GM19328 (cell line): Measurements from ENCODE around the gene ZNF200.
"Not testable (repeated sequence)": the region's sequence is repeated elsewhere in the genome, so short reads cannot be mapped to it uniquely, and the experiment has no call there.

ENCODE experiments used
- ATAC-seq: cut with Tn5 transposase; IDR thresholded peaks from one replicate; pipeline ENCODE4 v1.9.1; 2021; ENCODE audit warnings: mild to moderate bottlenecking, moderate library complexity; ENCODE audit not compliant: unreplicated experiment

ZNF200 gene

GRCh38 chr16:3254309-3254708 lies 19.4 kb upstream of the ZNF200 start:
- ATAC-seq, result no peak

- ATAC-seq, result no peak
Measured at GRCh38 chr16:3252967-3253366, 18.0 kb upstream of the ZNF200 start.

GRCh38 chr16:3249451-3249850 lies 14.5 kb upstream of the ZNF200 start:
- ATAC-seq, result no peak

- ATAC-seq, result no peak
Measured at GRCh38 chr16:3249020-3249419, 14.1 kb upstream of the ZNF200 start.

DNA sequence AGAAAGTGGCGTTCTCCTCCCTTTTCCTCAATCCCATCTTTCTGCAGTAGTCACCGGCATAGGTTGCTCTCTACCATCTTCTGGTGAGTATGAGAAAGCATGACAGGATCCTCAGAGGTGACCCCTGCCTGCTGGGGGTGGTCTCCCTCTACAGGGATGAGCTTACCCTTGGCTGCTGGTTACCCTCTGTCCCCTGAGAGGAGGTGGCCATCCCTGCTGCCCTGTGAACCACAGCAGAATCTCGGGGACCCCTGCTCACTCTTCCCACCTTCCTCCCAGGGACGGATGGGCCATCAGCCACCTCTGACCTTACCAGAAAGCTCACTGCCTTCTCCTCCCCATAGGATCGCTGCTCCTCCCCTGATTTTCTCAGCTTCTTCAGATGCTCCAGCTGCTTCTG lies 13.6 kb upstream of the ZNF200 start:
- ATAC-seq, result no peak

GRCh38 chr16:3246876-3247275 lies 11.9 kb upstream of the ZNF200 start:
- no peak for ATAC-seq

GRCh38 chr16:3246002-3246401 lies 11.0 kb upstream of the ZNF200 start:
- no peak for ATAC-seq

GRCh38 chr16:3243882-3244281 lies 8.9 kb upstream of the ZNF200 start:
- no peak for ATAC-seq

DNA sequence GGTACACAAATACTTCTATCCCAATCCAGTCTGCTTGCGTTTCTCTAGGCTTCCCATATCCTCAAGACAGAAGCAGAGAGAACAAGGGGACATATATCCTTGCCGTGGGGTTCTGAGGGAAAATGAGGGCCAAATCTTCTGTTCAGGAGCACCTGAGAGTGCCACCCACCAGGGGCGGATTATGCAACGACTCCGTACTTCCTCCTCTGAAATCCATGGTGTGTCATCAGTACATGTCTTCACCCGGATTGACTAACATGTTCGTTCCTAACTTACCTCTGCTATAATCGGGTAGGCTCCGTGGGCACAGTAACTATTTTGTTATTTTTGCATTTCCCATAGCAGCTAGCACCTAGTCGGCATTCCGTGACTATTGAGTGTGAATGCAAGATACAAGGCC lies 7.8 kb upstream of the ZNF200 start:
- no peak for ATAC-seq

GRCh38 chr16:3241761-3242160 lies 6.8 kb upstream of the ZNF200 start:
- no peak for ATAC-seq

GRCh38 chr16:3235856-3236669 lies 1.1 kb upstream of the ZNF200 start:
- no peak for ATAC-seq

DNA sequence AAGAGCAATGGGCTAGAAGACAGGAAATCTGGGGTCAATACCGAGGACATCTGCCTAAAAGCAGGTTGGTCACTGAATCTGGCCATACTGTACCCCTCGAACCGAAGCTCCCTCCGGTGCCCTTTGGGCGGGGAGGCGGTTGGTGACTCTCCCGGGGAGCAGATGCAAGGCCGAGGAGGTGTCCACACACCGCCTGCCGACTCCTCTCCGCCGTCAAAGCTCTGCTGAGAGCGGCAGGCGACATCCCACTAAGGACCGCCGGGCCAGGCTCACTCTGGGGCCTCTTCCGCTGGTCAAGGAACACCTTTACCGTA lies 458 bp downstream of the ZNF200 start:
- ATAC-seq, result no peak

DNA sequence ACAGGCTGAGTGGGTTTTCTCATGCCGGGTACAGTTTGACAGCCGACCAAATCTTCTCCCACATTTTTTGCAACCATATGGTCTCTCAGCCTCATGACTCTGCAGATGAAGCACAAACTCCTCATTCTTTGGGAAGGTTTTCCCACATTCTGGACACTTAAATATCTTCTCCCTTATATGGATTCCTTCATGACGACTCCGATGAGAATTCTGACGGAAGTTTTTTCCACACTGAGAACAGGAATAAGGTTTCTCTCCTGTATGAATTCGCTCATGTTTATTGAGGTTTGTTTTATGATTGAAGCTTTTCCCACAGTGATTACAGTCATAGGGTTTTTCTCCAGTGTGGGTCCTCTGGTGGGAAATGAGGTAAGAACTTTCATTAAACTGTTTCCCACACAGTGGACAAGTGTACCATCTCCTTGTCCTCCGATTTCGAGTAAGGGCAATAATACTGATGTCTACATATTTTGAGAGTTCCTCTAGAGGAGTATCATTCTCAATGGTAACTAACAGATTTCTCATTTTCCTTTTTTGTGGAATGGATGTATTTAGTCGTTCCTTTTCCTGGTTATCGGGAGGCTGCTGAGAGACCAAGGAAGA lies 10.9 kb downstream of the ZNF200 start:
- no peak for ATAC-seq

- no peak for ATAC-seq
Measured at GRCh38 chr16:3220839-3221238, 14.1 kb downstream of the ZNF200 start.

GRCh38 chr16:3216263-3216640 lies 18.7 kb downstream of the ZNF200 start:
- no peak for ATAC-seq

- ATAC-seq, result no peak
Measured at GRCh38 chr16:3215601-3216262, 19.2 kb downstream of the ZNF200 start.

DNA sequence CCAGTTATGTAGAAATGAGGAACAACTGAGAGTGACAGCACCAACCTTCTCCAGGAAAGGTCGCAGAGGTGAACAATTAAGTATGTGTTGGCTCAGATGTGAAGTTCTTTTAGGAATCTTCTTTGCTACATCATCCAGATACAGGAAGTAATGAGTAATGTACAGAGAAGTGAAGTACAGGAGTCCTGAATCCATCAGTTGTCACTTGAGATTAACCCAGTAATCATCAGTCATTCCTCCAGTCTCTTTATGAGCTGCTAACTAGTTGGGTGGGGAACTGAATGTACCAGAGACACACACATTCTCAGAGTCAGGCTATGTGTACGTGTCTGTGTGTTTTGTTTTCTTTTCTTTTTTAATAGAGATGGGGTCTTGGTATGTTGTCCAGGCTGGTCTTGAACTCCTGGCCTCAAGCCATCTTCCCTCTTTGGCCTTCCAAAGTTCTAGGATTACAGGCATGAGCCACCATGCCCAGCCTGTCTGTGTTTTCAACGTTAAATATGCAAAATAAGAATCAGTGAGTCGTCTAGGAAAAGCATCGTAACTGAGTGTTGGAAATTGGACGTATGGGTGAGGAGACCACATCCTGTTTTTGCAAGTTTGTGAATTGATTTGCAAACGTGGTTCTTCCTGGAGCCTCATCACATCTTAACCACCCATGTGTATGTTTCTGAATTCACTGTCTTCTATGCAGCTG lies 19.9 kb downstream of the ZNF200 start:
- ATAC-seq, result no peak

DNA sequence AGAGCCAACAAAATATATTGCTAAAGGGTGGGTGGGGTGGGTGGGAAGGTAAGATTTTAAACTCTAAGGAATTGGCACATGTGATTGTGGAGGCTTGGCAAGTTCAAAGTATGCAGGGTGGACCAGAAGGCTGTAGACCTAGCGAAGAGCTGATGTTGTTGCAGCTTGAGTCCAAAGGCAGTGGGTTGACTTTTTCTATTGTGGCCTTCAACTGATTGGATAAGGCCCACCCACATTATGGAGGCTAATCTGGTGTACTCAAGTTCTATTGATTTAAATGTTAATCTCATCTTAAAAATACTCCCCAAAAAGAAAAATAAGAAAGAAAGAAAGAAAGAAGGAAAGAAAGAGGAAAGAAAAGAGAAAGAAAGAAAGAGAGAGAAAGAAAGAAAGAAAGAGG lies 22.4 kb downstream of the ZNF200 start:
- no peak for ATAC-seq

DNA sequence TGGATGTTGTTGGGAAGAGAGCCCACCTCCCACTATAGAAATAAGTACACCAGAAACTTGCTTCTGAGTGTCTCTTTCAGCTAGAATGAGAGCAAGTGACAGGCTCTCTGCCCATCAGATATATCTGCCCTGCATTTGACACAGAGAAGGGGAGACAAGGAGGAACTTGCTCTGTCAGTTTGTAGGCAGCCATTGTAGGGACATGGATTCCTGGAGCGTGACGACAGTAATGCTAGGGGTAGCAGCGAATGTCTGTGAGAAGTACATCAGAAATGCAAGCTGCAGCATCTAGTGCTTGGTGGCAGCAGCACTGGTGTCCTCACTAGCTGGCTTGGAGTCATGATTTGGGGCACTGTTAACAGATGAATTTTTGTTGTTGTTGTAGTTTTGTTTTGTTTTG lies 23.0 kb downstream of the ZNF200 start:
- ATAC-seq, result no peak

- ATAC-seq, result no peak
Measured at GRCh38 chr16:3207086-3207953, 27.6 kb downstream of the ZNF200 start.

GRCh38 chr16:3205939-3206338 lies 29.0 kb downstream of the ZNF200 start:
- ATAC-seq, result not testable (repeated sequence)
